Loucy (cell line): ENCODE data around the gene CHRNA9.
A peak's percentile ranks its signal among the peaks of the same experiment; 100 is the strongest.

Experiments
- CTCF ChIP-seq: fragments of 200-600 bp; sonication (generic); conservative IDR thresholded peaks from 2 replicates; pipeline ENCODE4 v1.5.1; 2014; ENCODE audit warnings: mild to moderate bottlenecking, antibody characterized with exemption, low read length
- EZH2phosphoT487 ChIP-seq: fragments of 200-600 bp; IDR thresholded peaks from 2 replicates; pipeline ENCODE4 v1.6.1; 2018; ENCODE audit warnings: antibody characterized with exemption, mild to moderate bottlenecking, moderate library complexity, borderline replicate concordance

GRCh38 chr4:40307627-40308497 lies 27.3 kb upstream of the CHRNA9 start:
- TF ChIP-seq CTCF (peak; percentile 44), EZH2phosphoT487 (no peak)
